SHP77 (cell line): ENCODE results near the gene IFT80.
"Not testable (repeated sequence)": the region's sequence is repeated elsewhere in the genome, so short reads cannot be mapped to it uniquely, and the experiment has no call there.

Source experiments
- DNase-seq, 2 experiments: peaks; one replicate each; lab custom pipeline; 2025; lab: John Stamatoyannopoulos, UW

The IFT80 gene

DNA sequence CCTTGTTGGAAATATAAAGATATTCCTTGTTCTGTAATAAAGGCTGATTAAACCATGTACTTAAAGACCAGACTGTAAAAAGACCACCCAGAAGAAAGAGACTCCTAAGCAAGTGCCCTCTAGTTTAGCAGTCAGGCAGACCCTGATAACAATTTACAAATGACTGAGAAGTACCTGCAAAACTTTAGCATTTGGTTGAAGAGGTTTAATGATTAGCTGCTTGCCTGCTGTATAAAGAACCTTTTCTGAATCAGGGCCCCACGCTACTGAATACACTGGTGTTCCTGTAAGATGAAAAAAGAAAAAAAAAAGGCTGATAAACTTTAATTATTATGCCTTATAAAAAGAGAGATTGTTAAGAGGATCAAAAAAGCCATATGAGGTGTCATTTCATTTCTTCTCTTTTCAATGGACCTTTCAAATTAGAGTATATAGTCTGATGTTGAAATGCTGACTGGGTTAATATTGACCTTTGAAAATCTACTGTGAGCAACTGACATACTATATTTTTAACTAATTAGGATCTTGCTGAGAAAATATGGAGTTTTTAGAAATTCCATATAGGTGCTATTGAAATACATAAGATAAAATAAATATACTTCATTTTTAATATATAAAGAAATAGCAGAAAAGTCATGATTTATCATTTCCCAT is 33.0 kb downstream of the IFT80 start:
- DNase-seq = no peak

DNA sequence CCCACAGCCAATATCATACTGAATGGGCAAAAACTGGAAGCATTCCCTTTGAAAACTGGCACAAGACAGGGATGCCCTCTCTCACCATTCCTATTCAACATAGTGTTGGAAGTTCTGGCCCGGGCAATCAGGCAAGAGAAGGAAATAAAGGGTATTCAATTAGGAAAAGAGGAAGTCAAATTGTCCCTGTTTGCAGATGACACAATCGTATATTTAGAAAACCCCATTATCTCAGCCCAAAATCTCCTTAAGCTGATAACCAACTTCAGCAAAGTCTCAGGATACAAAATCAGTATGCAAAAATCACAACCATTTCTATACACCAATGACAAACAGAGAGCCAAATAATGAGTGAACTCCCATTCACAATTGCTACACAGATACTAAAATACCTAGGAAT is 36.1 kb downstream of the IFT80 start:
- not testable (repeated sequence) for DNase-seq

DNA sequence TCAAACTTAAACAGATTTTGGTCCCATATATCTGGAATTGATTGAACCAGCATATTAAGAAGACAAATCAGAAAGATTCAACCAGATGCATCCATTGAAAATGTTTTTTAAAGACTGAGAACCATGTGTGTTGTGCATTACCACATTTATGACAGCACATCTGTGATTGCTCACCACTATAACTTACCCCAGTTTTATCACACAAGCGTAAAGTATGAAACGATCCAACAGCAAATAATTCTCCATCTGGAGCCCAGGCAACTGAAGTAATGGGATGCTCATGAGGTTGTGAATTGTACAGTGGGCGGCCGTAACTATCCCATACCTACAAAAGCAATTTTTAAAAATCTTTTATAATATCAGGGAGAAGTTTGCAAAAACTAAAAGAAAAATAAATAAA is 43.2 kb downstream of the IFT80 start:
- no peak for DNase-seq

DNA sequence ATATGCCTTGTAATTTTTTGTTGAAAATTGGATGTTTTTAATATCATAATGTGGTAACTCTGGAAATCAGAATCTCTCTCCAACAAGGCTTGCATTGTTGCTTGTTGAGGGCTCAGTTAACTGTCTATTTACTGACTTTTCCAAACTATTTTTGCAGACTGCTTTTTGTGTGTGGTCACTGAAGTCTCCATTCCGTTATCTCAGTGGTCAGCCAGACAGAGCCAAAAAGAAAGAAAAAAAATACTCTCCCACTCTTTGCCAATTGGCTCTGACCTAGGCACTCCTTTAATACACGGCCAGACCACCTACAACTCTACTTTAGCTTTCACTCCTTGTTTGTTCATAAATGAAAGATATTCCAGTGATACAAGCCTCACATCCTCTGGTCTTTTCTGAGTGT is 52.5 kb downstream of the IFT80 start:
- no peak for DNase-seq

DNA sequence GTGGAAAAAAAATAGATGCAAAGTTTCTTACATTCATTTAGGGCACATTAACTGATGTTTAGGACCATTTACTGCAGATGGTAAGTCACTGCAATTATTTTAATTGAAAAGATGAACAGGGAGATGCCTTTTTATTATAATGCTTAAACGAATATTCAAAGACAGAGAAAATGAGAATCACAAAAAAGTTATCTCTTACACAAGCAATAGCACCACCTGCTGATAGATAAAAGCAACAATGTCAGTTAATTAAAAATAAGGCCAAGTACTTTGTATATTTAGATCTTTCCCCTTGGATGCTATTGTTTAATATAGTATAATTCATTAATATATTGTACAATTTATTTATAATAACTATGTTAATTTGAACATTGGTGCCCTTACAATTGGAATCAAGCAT is 55.9 kb downstream of the IFT80 start:
- no peak for DNase-seq

DNA sequence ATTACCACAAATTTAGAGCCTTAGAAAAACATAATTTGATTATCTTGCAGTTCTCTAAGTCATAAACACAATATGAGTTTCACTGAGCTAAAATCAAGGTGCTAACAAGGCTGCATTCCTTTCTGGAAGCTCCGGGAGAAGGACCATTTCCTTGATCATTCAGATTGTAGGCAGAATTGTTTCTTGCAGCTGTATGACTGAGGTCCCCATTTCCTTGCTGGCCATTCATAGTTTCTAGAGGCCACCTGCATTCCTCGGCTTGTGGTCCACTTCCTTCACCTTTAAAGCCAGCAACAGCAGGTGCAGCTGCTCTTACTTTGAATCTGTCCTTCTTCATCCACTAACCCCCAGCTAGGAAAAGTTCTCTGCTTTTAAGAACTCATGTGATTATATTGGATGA is 58.7 kb downstream of the IFT80 start:
- DNase-seq = no peak

DNA sequence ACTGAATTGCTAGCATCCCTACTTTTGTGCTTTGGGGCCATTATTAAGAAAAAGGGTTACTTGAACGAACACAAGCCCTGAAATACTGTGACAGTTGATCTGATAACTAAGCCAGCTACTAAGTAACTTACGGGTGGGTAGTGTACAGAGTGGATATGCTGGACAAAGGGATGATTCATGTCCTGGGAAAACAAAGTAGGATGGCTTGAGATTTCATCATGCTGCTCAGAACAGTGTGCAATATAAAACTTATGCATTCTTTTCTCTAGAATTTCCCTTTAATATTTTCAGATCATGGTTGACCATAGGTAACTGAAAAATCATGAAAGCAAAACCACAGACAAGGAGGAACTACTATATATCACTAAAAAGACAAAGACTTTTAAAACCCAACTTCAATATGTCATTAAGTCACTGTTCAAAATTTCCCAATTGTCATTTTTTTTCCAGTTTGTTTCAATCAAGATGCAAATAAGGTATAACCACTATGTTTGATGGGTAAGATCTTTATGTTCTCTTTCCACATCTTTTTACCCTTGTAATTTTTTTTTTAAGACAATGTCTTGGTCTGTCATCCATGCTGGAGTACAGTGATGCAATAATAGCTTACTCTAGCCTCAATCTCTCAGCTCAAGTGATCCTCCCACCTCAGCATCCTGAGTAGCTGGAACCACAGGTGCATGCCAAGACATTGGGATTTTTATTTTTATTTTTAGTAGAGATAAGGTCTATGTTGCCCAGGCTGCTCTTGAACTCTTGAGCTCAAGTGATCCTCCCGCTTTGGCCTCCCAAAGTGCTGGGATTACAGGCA is 67.7 kb downstream of the IFT80 start:
- DNase-seq = no peak

DNA sequence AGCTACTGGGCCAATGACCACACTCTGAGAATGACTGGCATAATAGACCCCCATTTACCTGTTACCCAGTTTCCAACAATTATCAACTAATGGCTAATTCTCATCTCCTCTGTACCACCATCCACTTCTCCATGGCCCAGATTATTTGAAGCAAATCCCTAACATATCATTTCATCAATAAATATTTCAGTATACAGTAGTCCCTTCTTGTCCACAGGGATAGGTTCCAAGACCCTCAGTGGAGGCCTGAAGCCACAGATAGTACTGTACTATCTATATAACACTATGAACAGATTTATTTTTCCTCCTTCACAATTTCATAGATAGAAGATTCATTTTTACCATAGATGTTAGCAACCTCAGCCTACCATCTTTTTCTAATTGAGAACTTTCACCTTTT is 68.3 kb downstream of the IFT80 start:
- no peak for DNase-seq

DNA sequence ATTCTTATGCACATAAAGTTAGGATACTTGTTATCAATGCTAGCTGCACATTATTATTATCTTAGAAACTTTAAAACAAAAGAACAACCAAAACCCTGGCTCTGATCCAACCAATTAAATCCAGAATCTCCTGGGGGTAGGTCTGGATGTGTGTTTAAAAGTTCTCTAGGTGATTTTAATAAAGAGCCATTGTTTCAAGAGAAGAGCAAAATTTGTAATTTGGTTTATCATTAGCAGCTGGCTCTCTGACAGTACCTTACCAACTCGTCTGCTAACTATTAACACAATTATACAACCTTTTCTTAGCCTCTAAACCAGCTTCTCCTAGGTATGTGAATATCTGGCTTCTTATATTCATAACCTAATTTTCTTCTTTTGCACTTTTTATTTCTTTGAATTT is 68.9 kb downstream of the IFT80 start:
- DNase-seq = no peak

DNA sequence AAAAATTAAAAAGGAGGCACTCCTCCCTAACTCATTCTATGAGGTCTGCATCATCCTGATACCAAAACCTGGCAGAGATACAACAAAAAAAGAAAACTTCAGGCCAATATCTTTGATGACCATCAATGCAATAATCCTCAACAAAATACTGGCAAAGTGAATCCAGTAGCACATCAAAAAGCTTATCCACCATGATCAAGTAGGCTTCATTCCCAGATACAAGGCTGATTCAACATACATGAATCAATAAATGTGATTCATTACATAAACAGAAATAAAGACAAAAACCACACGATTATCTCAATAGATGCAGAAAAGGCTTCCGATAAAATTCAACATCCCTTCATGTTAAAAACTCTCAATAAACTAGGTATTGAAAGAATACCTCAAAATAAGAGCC is 72.7 kb downstream of the IFT80 start:
- not testable (repeated sequence) for DNase-seq

DNA sequence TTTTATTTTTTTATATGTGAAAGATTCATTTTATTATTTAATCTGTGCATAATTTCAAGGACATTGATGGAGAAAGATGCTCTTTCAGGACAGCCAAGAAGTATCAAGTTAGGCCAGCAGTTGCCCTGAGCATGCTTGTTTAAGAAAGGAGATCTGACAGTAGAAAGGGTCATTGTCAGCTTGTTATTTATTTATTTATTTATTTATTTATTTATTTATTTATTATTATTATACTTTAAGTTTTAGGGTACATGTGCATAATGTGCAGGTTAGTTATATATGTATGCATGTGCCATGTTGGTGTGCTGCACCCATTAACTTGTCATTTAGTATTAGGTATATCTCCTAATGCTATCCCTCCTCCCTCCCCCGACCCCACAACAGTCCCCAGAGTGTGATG is 77.2 kb downstream of the IFT80 start:
- DNase-seq = not testable (repeated sequence)

DNA sequence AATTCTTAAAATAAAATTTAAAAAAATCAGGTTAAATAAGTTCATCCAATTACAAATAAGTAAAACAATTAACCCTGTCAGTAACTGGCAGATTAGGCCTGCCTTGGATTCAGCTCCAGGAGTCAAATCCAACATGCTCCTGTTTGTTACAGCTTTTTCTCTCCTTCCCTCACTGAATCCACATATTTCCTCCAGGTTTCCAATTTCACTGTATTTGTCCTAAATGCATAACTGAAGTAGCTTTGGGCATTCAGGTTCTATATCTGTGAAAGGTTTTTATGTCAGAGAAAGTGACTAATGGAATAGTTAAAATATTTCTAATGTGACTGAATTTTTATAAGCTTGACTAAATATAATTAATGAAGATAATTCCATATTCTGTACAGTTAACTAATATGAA is 79.7 kb downstream of the IFT80 start:
- no peak for DNase-seq

DNA sequence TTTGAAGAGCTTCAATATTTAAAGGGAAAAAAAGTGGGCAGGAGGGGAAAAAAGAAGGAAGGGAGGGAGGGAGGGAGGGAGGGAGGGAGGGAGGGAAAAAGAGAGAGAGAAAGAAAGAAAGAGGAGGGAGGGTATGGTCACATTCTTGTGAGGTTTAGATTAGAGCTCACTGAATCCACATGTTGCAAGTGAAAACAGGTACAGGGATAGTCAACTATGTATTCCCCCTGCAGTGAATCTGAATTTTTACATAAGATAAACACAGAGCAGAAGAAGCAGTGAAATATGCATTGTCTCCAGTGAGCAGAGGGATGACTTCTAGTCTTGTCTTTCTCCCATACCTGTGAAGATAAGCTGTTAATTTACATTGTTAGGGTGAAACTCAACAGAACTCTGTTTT is 84.0 kb downstream of the IFT80 start:
- no peak for DNase-seq

DNA sequence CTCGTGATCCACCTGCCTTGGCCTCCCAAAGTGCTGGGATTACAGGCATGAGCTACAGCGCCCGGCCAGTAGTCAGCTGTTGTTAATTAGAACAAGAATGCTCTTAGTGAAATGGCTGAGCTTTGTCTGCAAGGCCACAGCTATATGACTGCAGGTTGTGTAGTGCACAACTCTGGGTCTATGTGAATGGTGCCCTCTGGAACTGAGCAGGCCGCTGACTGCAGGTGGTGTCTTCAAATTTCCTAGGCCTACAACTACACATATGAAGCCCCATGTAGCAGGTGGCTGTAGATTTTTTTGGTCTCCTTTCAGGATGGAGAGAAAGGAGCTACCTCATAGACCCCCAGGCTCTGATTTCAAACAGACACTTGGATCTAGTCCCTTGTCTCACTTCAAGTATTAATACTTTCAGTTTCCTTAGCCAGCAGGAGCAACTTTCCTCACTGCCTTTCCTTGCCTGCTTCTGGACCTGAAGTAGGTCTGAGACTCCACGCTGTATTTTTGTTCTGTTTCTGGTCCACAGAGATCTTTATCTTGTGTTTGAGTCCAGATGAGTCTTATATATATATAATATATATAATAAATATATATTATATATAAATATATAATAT is 86.9 kb downstream of the IFT80 start:
- no peak for DNase-seq

DNA sequence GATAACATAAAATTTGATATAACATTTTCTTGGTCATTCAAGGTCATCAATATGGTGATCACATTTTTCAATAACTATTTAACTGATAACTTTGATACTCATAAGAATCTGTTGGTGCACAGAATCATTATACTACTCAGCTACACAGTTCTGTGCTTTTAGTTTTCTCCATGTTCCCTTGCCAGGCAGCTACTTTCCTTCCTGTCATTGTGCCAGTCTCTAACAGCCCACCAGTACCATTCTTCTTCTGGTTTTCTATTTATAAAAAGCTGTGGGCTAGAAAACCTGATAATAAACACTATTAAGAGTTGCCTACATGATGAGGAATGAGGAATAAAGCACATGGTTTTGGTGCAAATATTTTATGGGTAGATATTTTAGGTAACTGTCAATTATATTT is 96.2 kb downstream of the IFT80 start:
- DNase-seq = no peak

DNA sequence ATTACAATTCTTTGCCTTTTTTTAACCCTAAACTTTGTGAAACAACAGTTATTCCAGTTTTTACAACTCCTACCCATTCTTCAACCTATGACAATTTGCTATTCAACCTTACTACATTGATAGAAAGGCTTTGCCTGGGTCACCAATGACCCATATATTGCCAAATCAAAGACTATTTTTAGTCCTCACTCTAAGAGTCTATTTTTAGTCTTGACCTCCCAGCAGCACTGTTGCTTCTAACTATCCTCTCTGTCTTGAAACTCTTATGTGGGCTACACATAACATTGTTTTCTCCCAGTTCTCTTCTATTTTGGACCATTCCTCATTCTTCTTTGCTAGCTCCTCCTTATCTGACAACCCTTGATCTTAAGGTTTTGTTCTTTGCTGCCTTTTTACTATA is 102.4 kb downstream of the IFT80 start:
- no peak for DNase-seq

DNA sequence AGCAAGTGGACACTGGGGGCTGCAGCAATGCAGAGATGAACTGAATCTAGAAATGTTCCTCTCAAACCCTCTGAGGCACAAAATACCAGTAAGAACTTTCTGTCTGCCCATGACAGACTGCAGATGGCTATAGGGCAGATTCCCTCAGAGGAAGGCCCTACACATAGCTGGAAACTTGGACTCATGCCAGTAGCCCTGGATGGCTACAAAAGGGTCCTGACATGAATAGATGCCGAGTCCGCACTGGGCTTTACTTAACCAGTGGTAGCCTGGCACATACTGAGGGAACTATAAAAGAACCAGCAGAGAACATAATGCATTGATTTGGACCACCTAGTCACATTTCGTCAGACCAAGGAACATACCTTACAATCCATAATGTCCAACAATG is 107.1 kb downstream of the IFT80 start:
- no peak for DNase-seq

DNA sequence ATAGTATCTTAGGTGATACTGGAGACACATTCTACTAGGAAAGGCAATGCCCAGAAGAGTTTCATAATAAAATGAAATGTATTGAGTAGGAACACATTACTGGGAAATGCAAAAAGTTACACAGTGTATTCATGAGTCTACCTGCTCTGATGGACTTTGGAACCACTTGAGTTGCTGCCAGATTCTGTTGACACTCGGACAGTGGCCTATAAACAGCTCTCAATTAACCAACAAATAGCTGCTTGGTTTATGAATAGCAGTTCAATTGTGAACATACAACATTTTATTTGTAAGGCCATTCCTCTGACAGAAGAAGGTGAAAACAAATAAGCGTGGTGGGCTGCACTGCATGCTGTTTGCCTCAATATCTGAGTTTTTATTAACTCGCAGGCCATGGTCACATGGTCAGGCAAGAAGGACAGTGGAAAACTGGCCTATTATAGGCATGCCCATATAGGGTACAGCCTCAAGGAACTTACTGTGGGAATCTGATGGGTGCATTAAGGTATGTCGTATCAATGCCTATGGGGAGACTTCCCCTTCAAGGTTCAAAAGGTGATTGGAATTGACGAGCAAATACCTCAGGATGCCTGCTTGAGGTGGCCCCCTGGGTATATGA is 107.6 kb downstream of the IFT80 start:
- no peak for DNase-seq

DNA sequence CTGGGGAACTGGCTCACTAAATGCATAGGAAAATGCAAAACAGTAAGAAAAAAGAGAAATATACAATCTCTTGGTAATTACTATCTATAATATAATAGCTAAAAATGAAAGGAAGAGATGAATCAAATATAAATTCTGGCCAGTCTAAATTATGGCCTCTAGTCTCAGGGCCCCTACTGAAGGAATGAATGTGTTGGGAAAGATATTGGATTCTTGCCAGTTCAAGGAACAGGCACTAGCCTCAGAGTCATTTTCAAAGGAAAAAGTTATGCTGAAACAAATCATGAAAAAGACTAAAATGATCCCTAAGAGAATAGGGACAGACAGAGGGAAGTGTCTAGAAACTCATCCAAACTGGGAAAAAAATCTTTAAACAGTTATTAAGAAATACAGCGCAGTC is 111.4 kb downstream of the IFT80 start:
- DNase-seq = no peak

DNA sequence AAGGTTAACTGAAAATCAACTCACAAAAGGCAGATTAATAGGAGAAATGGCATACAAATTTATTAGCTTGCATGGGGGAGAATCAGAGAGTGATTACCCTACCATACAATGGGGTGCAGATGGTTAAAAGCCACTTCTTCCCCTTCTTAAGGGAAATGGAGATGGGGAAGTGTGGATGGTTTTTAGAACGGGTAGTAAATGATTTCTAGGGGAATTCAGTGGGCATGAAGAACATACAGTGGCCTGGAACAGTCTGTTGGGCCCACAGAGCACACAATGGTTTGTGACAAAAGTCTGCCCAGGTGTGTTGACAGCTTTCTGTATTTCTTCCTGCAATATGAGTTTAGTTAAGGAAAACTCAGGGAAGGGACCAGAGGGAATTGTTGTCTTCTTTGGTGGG is 112.8 kb downstream of the IFT80 start:
- no peak for DNase-seq

DNA sequence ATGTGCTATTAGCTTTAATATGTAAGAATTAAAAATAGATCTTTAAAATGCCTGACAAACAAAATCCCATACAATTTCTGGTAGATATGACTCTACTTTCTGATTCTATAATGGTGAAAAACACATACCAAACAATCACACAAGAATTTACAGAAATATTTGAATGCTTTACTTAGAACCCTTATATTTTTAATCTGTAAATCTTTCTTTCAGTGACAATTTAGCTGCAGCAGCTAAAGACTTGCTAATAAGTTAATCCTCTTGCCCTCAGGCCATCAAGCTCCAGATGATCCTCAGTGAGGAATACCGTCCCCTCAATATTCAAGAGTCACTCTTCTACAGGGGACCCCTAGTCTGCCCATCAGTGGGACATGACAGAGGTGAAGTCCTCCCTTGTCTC is 118.2 kb downstream of the IFT80 start:
- DNase-seq = no peak

DNA sequence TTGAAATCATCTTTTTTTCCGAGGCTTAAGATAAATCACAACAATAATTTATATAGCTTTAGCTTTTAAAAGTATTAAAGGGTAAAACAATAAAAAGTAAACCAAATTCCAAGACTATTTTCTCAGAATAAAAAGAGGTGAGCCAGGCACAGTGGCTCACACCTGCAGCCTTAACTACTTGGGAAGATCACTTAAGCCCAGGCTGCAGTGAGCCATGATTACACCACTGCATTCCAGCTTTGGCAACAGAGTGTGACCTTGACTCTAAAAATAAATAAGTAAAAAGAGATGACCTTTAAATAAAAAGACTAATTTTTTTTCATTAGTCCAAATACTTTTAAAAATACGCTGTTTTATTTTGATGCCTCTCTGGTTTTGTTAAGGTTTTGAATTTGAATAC is 119.4 kb downstream of the IFT80 start:
- DNase-seq = no peak

DNA sequence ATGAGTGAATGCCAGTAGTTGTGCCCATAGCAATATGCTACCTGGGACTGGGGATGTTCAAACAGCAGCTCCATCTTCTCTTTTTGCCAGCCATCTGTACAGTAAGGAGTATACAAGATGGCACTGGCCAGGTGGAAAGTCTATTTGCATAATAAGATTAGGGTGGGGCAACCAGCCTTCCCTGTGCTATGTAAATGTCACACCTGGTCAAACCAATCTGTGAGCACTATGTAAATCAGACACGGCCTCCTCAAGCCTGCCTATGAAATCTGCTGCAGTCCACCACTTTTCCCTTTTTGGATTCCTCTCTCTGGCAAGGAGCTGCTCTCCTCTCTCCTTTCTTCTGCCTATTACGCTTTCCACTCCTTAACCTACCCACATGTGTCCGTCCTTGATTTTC is 120.8 kb downstream of the IFT80 start:
- no peak for DNase-seq
